Fibroblast of the conjunctiva (primary cell): Measurements from ENCODE around the gene DYRK1A.

ENCODE experiments used
- DNase-seq: peaks from one replicate; pipeline ENCODE4 v3.0.0-alpha.2; 2010; ENCODE audit warnings: low read depth

Gene DYRK1A

DNA sequence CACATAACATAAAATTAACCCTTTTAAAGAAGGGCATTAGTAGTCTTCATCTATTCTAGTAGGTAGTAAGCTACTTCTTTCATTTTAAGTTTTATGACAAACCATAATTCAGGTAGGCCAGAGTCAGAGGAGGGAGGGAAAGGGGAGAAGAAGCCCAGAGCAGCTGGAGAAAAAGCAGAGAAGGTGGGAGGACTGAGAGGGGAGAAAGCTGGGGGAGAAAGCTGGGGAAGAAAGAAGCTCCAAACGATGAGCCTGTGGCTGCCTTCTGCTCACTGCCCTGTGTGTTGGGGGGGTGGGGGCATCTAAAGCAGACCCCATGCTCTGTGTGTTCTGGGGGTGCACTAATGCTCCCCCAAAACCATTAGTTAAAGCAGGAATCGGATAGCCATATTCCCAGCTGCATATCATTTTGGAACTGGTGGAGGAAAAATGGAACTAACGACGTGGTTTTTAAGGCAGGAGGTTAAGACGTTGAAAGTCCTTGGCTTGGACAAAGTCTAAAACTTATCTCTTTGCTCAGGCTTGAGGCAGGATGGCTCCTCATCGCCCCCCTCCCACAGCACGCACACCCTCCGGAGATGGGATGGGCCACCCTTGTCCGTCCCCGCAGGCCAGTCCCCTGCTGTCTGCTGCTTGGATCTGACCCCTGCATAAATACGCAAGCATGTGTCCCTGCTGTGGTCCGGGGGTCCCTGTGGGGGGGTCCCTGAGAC is 184.2 kb downstream of the DYRK1A start:
- DNase-seq: no peak

- DNase-seq: peak; percentile 10
Measured at GRCh38 chr21:37551331-37551992, 184.9 kb downstream of the DYRK1A start.

DNA sequence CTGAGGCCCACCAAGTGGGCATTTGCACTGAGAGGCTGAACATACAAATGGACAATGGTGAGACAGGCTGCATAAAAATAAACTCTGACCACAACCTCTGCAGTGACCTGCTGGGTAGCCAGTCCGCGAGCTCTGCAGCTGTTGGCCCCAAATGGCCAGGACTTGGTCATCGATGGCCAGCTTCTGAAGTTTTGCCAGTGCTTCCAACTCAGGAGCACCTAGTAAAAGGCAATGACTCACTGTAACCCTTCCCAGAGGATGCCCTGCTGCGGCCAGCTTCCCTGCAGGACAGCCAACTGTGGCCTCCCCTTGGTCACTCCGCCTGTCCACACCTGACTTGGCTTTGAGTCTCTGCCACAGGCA is 185.4 kb downstream of the DYRK1A start:
- no peak for DNase-seq

GRCh38 chr21:37552496-37553029 is 186.0 kb downstream of the DYRK1A start:
- DNase-seq: no peak

GRCh38 chr21:37553078-37553481 is 186.5 kb downstream of the DYRK1A start:
- no peak for DNase-seq

DNA sequence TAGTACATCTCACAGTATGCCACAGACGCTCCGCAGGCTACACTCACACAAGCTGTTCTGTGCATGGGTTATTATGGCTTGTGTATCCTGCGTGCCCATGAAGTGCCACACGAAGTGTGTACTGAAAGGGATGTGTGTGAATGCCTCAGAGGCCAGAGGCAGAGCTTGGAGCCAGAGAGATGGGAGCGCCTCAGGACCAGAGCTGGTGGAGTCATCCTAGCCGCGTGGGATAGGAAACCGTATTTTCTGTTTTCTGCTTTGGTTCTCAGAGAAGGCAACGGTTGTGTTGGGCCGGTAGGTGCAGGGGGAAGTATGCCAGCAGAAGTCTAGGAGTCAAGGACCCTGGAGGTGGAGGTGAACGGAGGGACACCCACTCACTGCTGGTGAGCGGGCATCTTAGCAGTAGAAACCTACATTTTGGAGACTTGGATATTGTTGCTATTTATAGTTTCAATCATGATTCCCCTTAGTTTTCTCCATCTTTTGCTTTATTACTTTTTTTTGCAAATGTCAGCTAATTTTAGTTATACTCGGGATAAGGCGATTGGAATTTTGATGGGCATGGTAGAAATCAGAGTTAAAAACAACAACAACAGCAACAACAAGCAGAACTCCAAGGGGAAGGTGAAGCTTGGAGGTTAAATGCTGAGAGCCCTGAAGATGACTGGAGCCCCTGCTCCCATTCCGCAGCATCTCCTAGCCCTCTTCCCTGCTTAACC is 188.2 kb downstream of the DYRK1A start:
- no peak for DNase-seq

GRCh38 chr21:37555672-37556261 is 189.2 kb downstream of the DYRK1A start:
- DNase-seq: no peak

DNA sequence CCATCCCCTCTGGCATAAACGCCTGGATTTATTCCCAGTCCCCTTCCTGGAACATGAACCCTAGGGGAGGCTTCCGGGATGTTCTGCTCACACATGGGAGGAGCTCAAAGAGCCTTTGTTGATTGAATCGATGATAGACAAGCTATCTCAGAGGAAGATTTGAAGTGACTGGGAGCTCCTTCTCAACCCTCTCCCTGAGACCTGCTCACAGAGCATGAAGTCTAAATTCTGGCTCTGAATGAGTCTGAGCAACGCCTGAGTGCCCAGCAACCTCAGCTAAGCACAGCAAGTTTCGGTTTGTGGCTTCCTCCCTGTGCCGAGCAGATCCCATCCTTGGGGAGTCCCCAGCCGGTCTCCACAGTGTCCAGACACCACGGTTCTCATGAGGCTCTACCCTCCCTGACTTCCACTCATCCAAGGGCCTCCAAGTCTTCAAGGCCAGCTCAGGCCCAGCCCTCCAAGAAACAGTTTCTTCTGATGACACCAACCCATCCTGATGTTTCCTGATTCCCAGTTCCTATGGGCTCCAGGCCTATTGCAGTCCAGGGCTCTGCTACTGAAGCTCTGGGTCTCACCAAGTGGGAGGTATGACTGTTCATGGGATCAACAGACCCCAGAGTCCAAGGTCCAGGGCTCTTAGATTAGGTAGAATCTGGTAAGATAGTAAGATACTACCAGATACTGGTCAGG is 190.8 kb downstream of the DYRK1A start:
- no peak for DNase-seq

- DNase-seq: no peak
Measured at GRCh38 chr21:37558676-37559211, 192.2 kb downstream of the DYRK1A start.

DNA sequence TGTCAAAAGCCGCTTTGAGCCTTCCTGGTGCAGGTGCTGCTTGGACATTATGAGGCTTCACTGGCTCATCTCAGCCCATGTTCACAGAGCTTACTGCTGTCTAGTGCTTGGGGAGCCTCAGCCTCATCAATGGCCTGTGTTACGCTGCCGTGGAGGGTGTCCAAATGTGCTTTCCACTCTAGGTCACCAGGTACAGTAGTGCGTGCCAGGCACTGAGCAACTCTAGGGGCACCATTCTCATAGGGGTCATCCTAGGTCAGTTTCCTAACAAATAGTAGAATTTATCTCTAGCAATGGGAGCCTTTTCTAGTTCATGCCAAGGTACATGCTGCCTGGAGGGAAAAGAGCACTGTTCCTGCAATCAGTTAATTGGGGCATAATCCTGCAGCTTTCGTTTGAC is 193.8 kb downstream of the DYRK1A start:
- DNase-seq: no peak

GRCh38 chr21:37561506-37561905 is 194.9 kb downstream of the DYRK1A start:
- DNase-seq: no peak

GRCh38 chr21:37561941-37562919 is 195.7 kb downstream of the DYRK1A start:
- no peak for DNase-seq

- no peak for DNase-seq
Measured at GRCh38 chr21:37562920-37563640, 196.5 kb downstream of the DYRK1A start.

DNA sequence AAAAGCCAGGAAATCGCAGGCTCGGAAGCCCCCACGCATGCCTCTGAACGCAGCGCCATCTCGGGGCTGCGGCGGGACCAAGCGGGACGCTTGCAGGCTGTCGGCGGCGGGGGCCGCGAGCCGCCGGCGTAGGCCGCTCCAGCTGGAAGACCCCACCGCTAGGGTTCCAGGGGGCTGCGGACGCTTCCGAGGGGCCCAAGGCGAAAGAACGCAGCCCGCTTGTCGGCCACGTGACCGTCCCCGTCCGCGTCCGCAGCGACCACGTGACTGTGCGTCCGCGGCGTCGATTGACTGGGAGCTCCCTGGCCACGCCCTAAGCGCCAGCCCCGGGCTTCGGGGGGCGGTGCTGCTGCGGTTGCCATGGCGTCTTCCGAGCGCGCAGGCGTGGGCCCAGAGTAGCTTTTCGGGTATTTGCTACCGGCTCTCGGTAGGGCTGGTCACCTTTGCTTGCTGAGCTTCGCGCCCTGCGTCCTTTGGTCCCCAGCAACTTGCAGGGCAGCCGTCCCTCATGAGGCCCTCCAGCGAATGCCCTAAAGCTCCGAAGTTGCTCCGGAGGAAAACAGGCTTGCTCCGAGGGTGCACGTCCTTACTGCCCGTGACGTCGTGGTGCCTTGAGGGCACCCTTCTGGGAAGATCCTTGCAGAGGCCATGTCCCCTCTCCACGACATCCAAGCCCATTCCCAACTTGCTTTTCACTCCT is 197.2 kb downstream of the DYRK1A start:
- DNase-seq: peak; percentile 86

- peak; percentile 84 for DNase-seq
Measured at GRCh38 chr21:37564341-37564923, 197.9 kb downstream of the DYRK1A start.

- no peak for DNase-seq
Measured at GRCh38 chr21:37564924-37565529, 198.5 kb downstream of the DYRK1A start.

DNA sequence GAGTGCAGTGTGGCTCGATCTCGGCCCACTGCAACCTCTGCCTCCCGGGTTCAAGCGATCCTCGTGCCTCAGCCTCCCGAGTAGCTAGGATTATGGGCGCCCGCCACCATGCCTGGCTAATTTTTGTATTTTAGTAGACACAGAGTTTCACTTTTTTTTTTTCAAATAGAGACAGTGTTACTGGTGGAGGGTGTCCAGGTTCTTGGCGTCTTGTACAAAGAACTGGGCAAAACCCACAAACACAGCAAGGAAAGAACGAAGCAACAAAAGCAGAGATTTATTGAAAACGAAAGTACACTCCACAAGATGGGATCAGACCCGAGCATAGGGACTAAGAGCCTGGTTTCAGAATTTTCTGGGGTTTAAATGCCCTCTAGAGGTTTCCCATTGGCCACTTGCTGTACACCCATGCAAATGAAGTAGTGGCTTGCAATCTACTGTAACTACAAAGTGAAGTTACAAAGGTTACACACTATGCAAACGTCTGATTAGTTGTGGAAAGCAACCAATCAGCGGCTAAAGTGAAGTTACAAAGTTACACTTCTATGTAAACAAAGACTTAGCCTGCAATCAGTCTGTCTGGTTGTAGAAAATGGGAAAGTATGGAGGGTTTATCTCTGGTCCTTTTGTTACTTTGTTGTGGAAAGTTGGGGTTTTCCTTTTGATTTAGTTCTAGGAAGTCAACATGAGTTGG is 199.1 kb downstream of the DYRK1A start:
- no peak for DNase-seq
